GM21737 (cell line): ENCODE results near the gene ST8SIA1.
"Not testable (repeated sequence)": the region's sequence is repeated elsewhere in the genome, so short reads cannot be mapped to it uniquely, and the experiment has no call there.

Experiments
- ATAC-seq: cut with Tn5 transposase; IDR thresholded peaks from one replicate; pipeline ENCODE4 v1.9.1; 2021; ENCODE audit warnings: mild to moderate bottlenecking, moderate library complexity; ENCODE audit not compliant: unreplicated experiment

Gene ST8SIA1

DNA sequence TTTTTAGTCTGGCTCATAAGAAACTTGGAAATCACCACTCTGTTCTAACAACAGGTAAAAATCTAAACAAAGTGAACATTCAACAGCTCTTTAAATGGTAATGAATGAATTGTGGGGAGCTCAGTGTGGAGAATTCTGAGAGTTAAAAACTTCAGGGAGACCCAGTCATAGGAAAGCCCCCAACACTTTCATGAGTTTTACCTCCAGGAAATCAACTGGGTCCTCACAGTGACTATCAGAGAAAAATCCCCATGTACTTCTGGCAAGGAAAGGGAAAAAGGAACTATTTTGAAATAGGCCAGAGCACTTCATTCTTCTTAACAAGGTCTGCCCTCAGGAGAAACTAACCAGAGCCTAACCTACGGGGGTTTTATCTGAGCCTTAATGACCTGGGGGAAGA, 153.8 kb downstream of the ST8SIA1 start:
- no peak for ATAC-seq

DNA sequence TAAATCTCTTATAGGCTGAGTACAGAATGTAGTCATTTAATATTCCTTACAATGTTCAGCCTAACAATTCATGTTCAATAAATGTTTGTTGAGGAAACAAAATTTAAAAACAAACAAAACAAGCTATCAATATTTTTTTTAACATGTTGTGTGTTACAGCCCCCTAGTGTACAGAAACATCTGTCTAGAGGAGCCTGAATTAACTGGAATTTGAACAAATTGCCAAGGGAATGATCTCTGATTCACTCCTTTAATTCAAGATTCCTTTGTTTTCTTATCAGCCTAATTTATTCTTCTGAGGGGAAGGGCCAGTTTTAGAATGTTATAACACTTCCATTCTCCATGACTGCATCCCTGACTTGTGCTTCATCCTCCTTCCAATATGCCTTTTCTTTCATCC, 161.3 kb downstream of the ST8SIA1 start:
- no peak for ATAC-seq

- ATAC-seq: no peak
Observed at GRCh38 chr12:22172501-22172900, 162.0 kb downstream of the ST8SIA1 start.

DNA sequence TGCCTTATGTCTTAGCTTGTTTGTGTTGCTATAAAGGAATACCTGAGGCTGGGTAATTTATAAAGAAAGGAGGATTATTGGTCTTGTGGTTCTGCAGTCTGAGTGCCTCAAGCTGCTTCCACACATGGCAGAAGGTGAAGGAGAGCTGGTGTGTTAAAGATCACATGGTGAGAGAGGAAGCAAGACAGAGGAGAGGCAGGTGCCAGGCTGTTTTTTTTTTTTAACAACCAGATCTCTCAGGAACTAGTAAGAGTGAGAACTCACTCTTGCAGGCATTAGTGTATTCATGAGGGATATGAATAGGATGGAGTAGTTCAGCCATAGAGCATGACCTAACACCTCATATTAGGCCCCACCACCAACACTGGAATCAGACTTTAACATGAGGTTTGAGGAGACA, 165.1 kb downstream of the ST8SIA1 start:
- ATAC-seq: no peak

DNA sequence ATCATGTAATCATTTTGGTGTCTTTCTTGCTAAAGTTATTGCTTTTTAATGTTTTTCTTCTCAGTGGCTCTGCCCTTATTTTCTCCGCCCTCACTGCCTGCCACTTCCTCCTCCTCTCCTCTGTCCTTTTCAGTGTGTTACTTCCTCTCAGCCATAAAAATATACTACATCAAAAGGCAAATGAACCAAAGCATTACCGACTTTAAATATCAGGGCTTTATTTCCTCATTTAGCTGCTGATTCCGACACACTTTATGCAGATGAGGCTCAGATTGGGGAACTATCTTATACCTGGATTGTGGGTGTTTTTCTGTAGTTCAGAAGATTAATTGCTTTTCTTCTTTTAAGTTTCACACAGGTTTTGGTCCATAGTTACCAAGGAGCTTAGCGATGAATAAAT, 170.4 kb downstream of the ST8SIA1 start:
- ATAC-seq: no peak

GRCh38 chr12:22163594-22163993, 170.9 kb downstream of the ST8SIA1 start:
- no peak for ATAC-seq

DNA sequence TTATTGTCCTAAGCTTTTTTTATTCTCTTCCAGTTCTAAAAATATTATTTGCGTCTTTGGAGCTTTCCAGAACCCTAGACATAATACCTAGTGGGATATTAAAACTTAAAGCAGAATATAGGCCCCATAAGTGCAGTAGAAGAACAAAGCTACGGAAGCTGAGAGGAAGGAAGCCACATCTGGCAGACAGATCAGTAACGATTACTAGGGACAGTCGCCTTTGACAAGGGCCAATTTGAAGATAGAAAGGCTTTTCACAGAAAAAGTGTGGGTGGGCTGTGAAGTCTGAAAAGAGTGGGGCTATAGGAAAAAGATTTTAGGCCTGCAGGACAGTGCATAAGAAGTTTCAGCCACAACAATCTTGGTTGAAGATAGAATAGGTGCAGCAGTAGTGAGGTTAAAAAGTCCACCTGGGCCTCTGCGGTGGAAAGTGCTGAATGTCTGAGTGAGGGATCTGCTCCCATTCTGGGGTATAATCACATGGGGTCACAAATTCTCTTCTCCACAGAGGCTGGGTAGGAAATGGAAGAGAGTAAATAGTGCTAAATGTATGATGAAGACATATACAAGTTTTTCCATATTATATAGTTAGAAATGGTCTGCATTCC, 174.0 kb downstream of the ST8SIA1 start:
- no peak for ATAC-seq

GRCh38 chr12:22149286-22149685, 185.2 kb downstream of the ST8SIA1 start:
- ATAC-seq: not testable (repeated sequence)

GRCh38 chr12:22146686-22147085, 187.8 kb downstream of the ST8SIA1 start:
- not testable (repeated sequence) for ATAC-seq
